Muscle layer of colon (tissue), 2 donors: Measurements from ENCODE around the gene FARSB.

Experiments
- H3K27ac ChIP-seq: one replicate; pipeline ENCODE4 v1.7.0; 2013; ENCODE audit warnings: low read depth, mild to moderate bottlenecking, low read length, moderate library complexity
- H3K27me3 ChIP-seq, 2 donors: one replicate each; pipeline ENCODE4 v1.7.0; 2013; ENCODE audit warnings: low read length in 2 of 2, mild to moderate bottlenecking in 2 of 2; ENCODE audit not compliant: insufficient read depth in 2 of 2, control insufficient read depth in 1 of 2
- H3K36me3 ChIP-seq: one replicate; pipeline ENCODE4 v1.7.0; 2013; ENCODE audit warnings: mild to moderate bottlenecking, low read length; ENCODE audit not compliant: insufficient read depth
- H3K4me1 ChIP-seq: one replicate; pipeline ENCODE4 v1.7.0; 2013; ENCODE audit warnings: mild to moderate bottlenecking, low read length; ENCODE audit not compliant: insufficient read depth
- H3K4me3 ChIP-seq, 2 donors: one replicate each; pipeline ENCODE4 v1.7.0; 2013; ENCODE audit warnings: low read length in 2 of 2, low read depth in 1 of 2, mild to moderate bottlenecking in 1 of 2, moderate library complexity in 1 of 2
- H3K9ac ChIP-seq: one replicate; pipeline ENCODE4 v1.7.0; 2013; ENCODE audit warnings: low read length
- H3K9me3 ChIP-seq: one replicate; pipeline ENCODE4 v1.7.0; 2013; ENCODE audit warnings: mild to moderate bottlenecking, low read length
- donor health status: abdominal sarcoma.
- donor health status: Adenocarcinoma of cecum.

FARSB gene

GRCh38 chr2:222545823-222546795, 109.8 kb downstream of the FARSB start:
- Histone ChIP-seq H3K36me3 (no peaks in the 10 kb centered on the region), H3K9ac (no peak overlapping the region), H3K27ac (peak overlapping the region; percentile 3), H3K4me1 (peaks cover 33% of the 10 kb centered on the region), H3K4me3 (no peak overlapping the region), H3K27me3 (no peaks in the 10 kb centered on the region), H3K9me3 (no peaks in the 10 kb centered on the region)

GRCh38 chr2:222544661-222545060, 111.2 kb downstream of the FARSB start:
- H3K4me1 ChIP-seq, result peaks cover 33% of the 10 kb centered on the region
- no peaks in the 10 kb centered on the region for H3K36me3 ChIP-seq
- no peaks in the 10 kb centered on the region for H3K27me3 ChIP-seq
- no peak overlapping the region for H3K9ac ChIP-seq
- H3K4me3 ChIP-seq, result no peak overlapping the region
- H3K9me3 ChIP-seq, result no peaks in the 10 kb centered on the region
- H3K27ac ChIP-seq, result no peak overlapping the region

- H3K4me3 ChIP-seq, result no peak overlapping the region
- no peaks in the 10 kb centered on the region for H3K9me3 ChIP-seq
- H3K4me1 ChIP-seq, result no peaks in the 10 kb centered on the region
- H3K36me3 ChIP-seq, result no peaks in the 10 kb centered on the region
- H3K27me3 ChIP-seq, result no peaks in the 10 kb centered on the region
- no peak overlapping the region for H3K9ac ChIP-seq
- H3K27ac ChIP-seq, result no peak overlapping the region
These were observed 117.4 kb downstream of the FARSB start for GRCh38 chr2:222538535-222538934.

- Histone ChIP-seq H3K4me1 (no peaks in the 10 kb centered on the region), H3K27ac (no peak overlapping the region), H3K27me3 (no peaks in the 10 kb centered on the region), H3K4me3 (no peak overlapping the region), H3K9ac (no peak overlapping the region), H3K9me3 (no peaks in the 10 kb centered on the region), H3K36me3 (no peaks in the 10 kb centered on the region)
These were observed 120.4 kb downstream of the FARSB start for GRCh38 chr2:222535477-222535876.

GRCh38 chr2:222532315-222532714, 123.6 kb downstream of the FARSB start:
- no peak overlapping the region for H3K27ac ChIP-seq
- no peaks in the 10 kb centered on the region for H3K36me3 ChIP-seq
- no peaks in the 10 kb centered on the region for H3K27me3 ChIP-seq
- no peaks in the 10 kb centered on the region for H3K4me1 ChIP-seq
- no peaks in the 10 kb centered on the region for H3K9me3 ChIP-seq
- H3K9ac ChIP-seq, result no peak overlapping the region
- H3K4me3 ChIP-seq, result no peak overlapping the region

GRCh38 chr2:222526480-222527277, 129.2 kb downstream of the FARSB start:
- no peaks in the 10 kb centered on the region for H3K9me3 ChIP-seq
- no peak overlapping the region for H3K4me3 ChIP-seq
- no peak overlapping the region for H3K9ac ChIP-seq
- H3K36me3 ChIP-seq, result no peaks in the 10 kb centered on the region
- H3K4me1 ChIP-seq, result no peaks in the 10 kb centered on the region
- H3K27ac ChIP-seq, result no peak overlapping the region
- H3K27me3 ChIP-seq, result no peaks in the 10 kb centered on the region

- Histone ChIP-seq H3K4me3 (no peak overlapping the region), H3K9me3 (no peaks in the 10 kb centered on the region), H3K27ac (no peak overlapping the region), H3K36me3 (no peaks in the 10 kb centered on the region), H3K27me3 (no peaks in the 10 kb centered on the region), H3K4me1 (no peaks in the 10 kb centered on the region), H3K9ac (no peak overlapping the region)
These were observed 130.1 kb downstream of the FARSB start for GRCh38 chr2:222525811-222526210.

- Histone ChIP-seq H3K36me3 (no peaks in the 10 kb centered on the region), H3K27me3 (no peaks in the 10 kb centered on the region), H3K9me3 (no peaks in the 10 kb centered on the region), H3K9ac (no peak overlapping the region), H3K4me3 (no peak overlapping the region), H3K27ac (no peak overlapping the region), H3K4me1 (peaks cover 1% of the 10 kb centered on the region)
These were observed 131.9 kb downstream of the FARSB start for GRCh38 chr2:222523783-222524544.

GRCh38 chr2:222522082-222522481, 133.8 kb downstream of the FARSB start:
- H3K9ac ChIP-seq, result no peak overlapping the region

GRCh38 chr2:222521099-222521498, 134.8 kb downstream of the FARSB start:
- no peak overlapping the region for H3K9ac ChIP-seq
- H3K9me3 ChIP-seq, result no peaks in the 10 kb centered on the region
- H3K36me3 ChIP-seq, result no peaks in the 10 kb centered on the region
- no peak overlapping the region for H3K4me3 ChIP-seq
- H3K27me3 ChIP-seq, result no peaks in the 10 kb centered on the region
- peaks cover 8% of the 10 kb centered on the region for H3K4me1 ChIP-seq
- no peak overlapping the region for H3K27ac ChIP-seq

More at GRCh38 chr2:222522082-222522481, 133.8 kb downstream of the FARSB start:
- H3K36me3 ChIP-seq, result no peaks in the 10 kb centered on the region
- H3K27me3 ChIP-seq, result no peaks in the 10 kb centered on the region
- H3K27ac ChIP-seq, result no peak overlapping the region
- peaks cover 8% of the 10 kb centered on the region for H3K4me1 ChIP-seq
- no peak overlapping the region for H3K4me3 ChIP-seq
- H3K9me3 ChIP-seq, result no peaks in the 10 kb centered on the region
